ENCODE measurements around the gene LRRN3. TPM values are rescaled to one million over a fixed set of nuclear protein-coding genes. Genes with fewer than 3 reads are reported as not detected.

The LRRN3 gene
- total and polyA plus RNA-seq, 2 of the 4 experiments (the other 2 are of a cell fraction) = 6.9 to 15.2 TPM

DNA sequence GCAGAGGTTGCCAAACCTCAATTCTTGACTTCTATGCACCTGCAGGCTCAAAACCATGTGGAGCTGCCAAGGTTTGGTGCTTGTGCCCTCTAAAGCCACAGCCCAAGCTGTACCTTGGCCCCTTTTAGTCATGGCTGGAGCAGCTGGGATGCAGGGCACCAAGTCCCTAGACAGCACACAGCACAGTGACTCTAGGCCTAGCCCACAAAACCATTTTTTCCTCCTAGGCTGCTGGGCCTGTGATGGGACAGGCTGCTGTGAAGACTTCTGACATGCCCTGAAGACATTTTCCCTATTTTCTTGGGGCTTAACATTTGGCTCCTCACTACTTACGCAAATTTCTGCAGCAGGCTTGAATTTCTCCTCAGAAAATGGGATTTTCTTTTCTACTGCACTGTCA is 27.8 kb upstream of the LRRN3 start:
- H2BK20ac ChIP-seq (ENCODE audit: low read depth, low read length) = no peak overlapping the region
- H3K9ac ChIP-seq (ENCODE audit: low read depth, low read length) = no peak overlapping the region
- TF ChIP-seq, protein P1, sequence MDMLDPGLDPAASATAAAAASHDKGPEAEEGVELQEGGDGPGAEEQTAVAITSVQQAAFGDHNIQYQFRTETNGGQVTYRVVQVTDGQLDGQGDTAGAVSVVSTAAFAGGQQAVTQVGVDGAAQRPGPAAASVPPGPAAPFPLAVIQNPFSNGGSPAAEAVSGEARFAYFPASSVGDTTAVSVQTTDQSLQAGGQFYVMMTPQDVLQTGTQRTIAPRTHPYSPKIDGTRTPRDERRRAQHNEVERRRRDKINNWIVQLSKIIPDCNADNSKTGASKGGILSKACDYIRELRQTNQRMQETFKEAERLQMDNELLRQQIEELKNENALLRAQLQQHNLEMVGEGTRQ (IDR thresholded peaks at IDR 0.05; ENCODE audit: low read depth, low read length) = no peak
- TF ChIP-seq MAZ (IDR thresholded peaks at IDR 0.05; ENCODE audit: borderline replicate concordance, low read depth, low read length) (no peak), RCOR1 (IDR thresholded peaks at IDR 0.05; ENCODE audit: insufficient replicate concordance, low read length) (no peak), NFE2L2 (IDR thresholded peaks at IDR 0.05; ENCODE audit: low read depth, low read length) (no peak), MAFK (IDR thresholded peaks at IDR 0.05; ENCODE audit: low read depth, low read length) (no peak)
- TF ChIP-seq, protein P2, sequence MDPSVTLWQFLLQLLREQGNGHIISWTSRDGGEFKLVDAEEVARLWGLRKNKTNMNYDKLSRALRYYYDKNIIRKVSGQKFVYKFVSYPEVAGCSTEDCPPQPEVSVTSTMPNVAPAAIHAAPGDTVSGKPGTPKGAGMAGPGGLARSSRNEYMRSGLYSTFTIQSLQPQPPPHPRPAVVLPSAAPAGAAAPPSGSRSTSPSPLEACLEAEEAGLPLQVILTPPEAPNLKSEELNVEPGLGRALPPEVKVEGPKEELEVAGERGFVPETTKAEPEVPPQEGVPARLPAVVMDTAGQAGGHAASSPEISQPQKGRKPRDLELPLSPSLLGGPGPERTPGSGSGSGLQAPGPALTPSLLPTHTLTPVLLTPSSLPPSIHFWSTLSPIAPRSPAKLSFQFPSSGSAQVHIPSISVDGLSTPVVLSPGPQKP (IDR thresholded peaks at IDR 0.05; ENCODE audit: borderline replicate concordance, low read depth, low read length) = no peak
- BruUV-seq (replicated peaks) = no TSS peak
- no peak overlapping the region for H3K27ac ChIP-seq (ENCODE audit: insufficient read depth, low read length)
- no peak overlapping the region for H2BK120ac ChIP-seq (ENCODE audit: low read depth, low read length)
- ATAC-seq (ENCODE audit: low read depth) = no peak
- POLR2A ChIA-PET (ENCODE audit: unreplicated experiment) = no interaction called here
- no peaks in the 10 kb centered on the region for H3K27me3 ChIP-seq (ENCODE audit: control insufficient read depth, insufficient read depth, low read length)
- dilution Hi-C loops (cut with HindIII; ENCODE audit: low sequenced_read_pairs, unreplicated experiment) (no loop called here), in situ Hi-C loops (cut with MboI; ENCODE audit: low sequenced_read_pairs) (no loop called here), intact Hi-C loops (cut with micrococcal nuclease) (no loop called here)
- peaks cover 5% of the 10 kb centered on the region; the same call in 1 of the 2 replicates for H3K9me3 ChIP-seq (ENCODE audit: control insufficient read depth, insufficient read depth, low read length)
- H2AK9ac ChIP-seq (replicated peaks; ENCODE audit: low read depth, low read length, poor library complexity) = no peak overlapping the region
- no peak overlapping the region for H3K56ac ChIP-seq (ENCODE audit: extremely low read depth, insufficient read depth, low read length)
- no peak overlapping the region for H4K5ac ChIP-seq (ENCODE audit: low read depth, low read length)
- H4K20me1 ChIP-seq (ENCODE audit: insufficient read depth, low read length) = no peaks in the 10 kb centered on the region
- no peak overlapping the region for H2BK15ac ChIP-seq (ENCODE audit: low read depth, low read length)
- no peaks in the 10 kb centered on the region for H3K36me3 ChIP-seq (ENCODE audit: control insufficient read depth, insufficient read depth, low read length)
- no peaks in the 10 kb centered on the region for H3K79me1 ChIP-seq (ENCODE audit: low read depth in 1 of 2, low read length in 2 of 2)
- no peak overlapping the region for H4K91ac ChIP-seq (ENCODE audit: insufficient read depth, low read depth, low read length)
- no peaks in the 10 kb centered on the region for H3K9me1 ChIP-seq (ENCODE audit: insufficient read depth, low read length)
- H3K23ac ChIP-seq (ENCODE audit: low read depth, low read length) = no peak overlapping the region
- H2BK5ac ChIP-seq (ENCODE audit: low read depth, low read length, poor library complexity, severe bottlenecking) = no peak overlapping the region
- H2AK5ac ChIP-seq (ENCODE audit: low read depth, low read length) = no peak overlapping the region
- no peak overlapping the region for H3K18ac ChIP-seq (ENCODE audit: low read depth, low read length)
- H2AFZ ChIP-seq (replicated peaks; ENCODE audit: low read length, poor library complexity) = no peak overlapping the region
- 82% methylated on average over 1 of the region's 1 CpG; no CpG with 5 or more reads in 1 of the 2 experiments for WGBS, 2 experiments (ENCODE audit: extremely low coverage in 2 of 2, insufficient read length in 1 of 2)
- CTCF ChIA-PET = no interaction called here
- no peak overlapping the region for H3K4me3 ChIP-seq (ENCODE audit: insufficient read depth, low read depth, low read length)
- H3K4me1 ChIP-seq (ENCODE audit: control insufficient read depth, insufficient read depth, low read length) = no peaks in the 10 kb centered on the region
- H3K4me2 ChIP-seq (ENCODE audit: low read depth, low read length) = no peak overlapping the region
- no peak overlapping the region for H3K4ac ChIP-seq (ENCODE audit: low read depth, low read length)
- DNase-seq = no peak
- H3K14ac ChIP-seq (replicated peaks; ENCODE audit: low read depth, low read length) = no peak overlapping the region
- no peak overlapping the region for H4K8ac ChIP-seq (ENCODE audit: low read depth in 2 of 2, low read length in 2 of 2)
